GM21423 (cell line): ENCODE data around the gene FGF22.

Experiments
- ATAC-seq: cut with Tn5 transposase; IDR thresholded peaks from one replicate; pipeline ENCODE4 v1.9.1; 2021; ENCODE audit warnings: mild to moderate bottlenecking, moderate library complexity; ENCODE audit not compliant: unreplicated experiment

Gene FGF22

DNA sequence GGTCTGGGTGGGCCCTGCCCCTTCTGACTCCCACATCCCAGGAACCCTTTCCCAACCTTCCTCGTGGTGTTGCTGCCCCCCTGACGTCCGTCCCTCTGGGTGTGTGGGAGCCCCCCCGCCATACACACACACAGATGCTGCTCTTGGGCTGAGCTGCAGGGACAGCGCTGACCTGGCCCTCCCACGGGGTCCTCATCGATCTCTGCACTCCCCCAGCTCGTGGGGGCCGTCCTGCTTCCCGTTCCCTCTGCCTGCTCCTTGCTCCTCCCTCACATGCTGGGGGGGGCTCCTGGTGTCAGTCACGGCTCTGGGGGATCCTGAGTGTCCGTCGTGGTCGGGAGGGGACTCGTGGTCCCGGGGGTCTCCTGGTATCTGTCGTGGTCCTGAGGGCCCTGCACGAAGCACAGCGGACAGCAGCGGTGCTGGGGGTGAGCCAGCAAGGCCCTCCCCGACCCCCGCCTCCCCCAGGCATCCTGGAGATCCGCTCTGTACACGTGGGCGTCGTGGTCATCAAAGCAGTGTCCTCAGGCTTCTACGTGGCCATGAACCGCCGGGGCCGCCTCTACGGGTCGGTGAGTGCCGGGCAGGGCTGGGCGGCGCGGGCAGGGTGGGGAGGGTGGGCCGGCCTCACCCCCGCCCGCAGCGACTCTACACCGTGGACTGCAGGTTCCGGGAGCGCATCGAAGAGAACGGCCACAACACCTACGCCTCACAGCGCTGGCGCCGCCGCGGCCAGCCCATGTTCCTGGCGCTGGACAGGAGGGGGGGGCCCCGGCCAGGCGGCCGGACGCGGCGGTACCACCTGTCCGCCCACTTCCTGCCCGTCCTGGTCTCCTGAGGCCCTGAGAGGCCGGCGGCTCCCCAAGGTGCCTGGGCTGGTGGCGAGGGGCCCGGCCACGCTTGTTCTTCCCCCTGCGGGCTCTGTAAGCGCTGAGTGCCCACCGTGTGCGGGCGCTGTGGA is 3.4 kb downstream of the FGF22 start:
- ATAC-seq = no peak

DNA sequence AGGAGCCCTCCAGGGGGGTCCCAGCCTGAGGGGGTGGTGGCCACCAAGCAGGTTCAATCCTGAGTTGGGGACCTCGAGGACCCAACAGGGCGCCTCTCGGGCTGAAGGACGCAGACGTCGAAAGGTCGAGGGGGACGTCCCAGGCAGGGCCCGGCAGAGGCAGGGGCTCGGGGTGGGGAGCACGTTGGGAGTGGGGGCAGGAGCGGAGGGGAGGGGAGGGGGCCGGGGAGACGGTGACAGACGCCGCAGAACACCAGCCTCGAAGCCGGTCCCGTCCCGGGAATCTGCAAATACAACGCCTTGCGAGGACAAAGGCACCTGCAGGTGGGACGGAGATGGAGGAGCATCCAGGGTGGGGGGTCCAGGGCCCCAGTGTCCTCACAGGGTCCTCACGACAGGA is 4.1 kb downstream of the FGF22 start:
- no peak for ATAC-seq

- no peak for ATAC-seq
Measured at GRCh38 chr19:644363-644762, 4.7 kb downstream of the FGF22 start.

- ATAC-seq = no peak
Measured at GRCh38 chr19:644789-645188, 5.1 kb downstream of the FGF22 start.

GRCh38 chr19:645912-646778 is 6.5 kb downstream of the FGF22 start:
- ATAC-seq = no peak

- no peak for ATAC-seq
Measured at GRCh38 chr19:646779-647565, 7.3 kb downstream of the FGF22 start.

GRCh38 chr19:647566-648284 is 8.0 kb downstream of the FGF22 start:
- ATAC-seq = no peak

GRCh38 chr19:648305-648704 is 8.6 kb downstream of the FGF22 start:
- no peak for ATAC-seq

- no peak for ATAC-seq
Measured at GRCh38 chr19:648904-649801, 9.5 kb downstream of the FGF22 start.

- ATAC-seq = no peak
Measured at GRCh38 chr19:650121-650520, 10.4 kb downstream of the FGF22 start.

DNA sequence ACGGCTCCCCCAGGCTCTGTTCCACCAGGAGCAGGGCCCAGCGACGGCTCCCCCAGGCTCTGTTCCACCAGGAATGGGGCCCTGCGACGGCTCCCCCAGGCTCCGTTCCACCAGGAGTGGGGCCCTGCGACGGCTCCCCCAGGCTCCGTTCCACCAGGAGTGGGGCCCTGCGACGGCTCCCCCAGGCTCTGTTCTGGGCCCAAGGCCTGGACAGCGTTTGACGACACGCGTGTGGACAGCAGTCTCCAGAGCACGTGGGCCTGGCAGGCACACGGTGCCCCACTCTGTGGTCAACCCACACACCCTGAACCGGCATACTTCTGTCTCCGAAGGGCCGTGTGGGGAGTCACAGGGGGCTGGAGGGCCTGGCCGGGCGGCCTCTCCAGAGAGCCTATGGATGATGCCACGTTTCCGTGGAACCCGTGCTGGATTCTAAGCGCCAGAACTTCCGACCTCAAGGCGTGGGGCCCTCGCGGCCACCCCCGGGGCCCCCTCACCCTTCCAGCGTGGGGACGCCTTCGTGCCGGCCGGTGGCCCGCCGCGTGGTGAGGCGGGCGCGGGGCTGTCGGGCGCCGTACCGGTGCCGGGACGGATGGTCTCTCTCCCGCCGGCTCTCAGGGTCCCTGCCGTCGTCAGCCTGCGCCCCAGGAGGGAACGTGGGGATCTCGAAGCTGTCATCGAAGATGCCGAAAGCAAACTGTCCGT is 11.6 kb downstream of the FGF22 start:
- no peak for ATAC-seq

- no peak for ATAC-seq
Measured at GRCh38 chr19:651991-652390, 12.3 kb downstream of the FGF22 start.

DNA sequence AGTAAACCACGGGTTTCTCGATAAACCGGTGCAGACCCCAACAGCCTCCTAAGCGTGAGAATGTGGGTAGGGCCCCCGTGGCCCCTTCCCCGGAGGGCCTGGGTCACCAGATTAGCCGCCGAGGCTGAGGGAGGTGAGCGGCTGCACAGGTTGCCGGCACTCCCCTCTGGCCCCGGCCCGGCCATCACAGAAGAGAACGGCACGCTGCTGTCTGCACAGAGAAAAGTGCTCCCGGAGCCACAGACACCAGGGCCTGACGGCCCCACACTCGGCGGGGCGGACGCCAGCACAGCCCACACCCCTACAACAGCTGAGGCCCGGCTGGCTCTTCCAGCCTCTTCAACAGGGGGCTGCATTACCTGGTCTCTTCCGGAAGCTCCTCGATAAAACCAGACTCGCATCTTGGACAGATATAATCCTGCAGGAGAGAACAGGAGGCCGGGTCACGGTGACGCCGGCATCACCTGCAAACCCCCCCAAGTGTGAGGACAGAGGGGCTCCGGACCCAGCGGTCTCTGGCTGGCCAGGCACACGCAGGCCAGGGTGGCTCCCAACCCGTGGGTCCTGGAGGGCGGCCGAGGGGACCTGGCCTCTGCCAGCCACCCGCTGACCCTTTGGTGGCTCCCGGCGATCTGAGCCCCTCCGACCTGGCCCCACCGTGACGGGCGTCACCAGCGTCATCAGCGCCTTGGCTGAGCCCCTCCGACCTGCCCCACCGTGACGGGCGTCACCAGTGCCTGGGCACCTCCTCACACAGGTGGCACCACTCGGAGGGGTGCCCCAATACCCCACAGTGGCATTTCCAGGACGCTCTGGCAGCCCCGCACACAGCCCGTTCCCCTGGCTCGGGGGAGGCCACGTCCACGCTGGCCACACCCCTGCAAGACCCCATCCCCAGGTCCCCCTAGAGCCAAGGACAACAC is 13.0 kb downstream of the FGF22 start:
- ATAC-seq = no peak

DNA sequence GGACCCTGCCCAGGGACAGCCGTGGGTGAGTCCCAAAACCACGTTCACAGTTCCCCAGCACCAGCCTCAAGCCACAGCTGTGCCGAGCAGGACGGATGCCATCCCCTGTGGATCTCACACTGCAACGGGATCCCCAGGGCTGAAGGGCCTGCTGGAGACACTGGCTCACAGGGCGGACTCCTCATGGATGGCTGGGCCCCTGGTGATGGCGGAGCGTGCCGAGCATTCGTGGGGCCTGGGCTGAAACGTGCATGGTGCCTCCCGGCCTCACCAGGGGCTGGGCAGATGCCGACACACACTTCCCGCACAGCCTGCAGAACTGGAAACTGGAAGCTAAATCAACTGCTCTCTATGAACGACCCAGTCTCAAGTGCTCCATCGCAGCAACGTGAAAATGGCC is 13.7 kb downstream of the FGF22 start:
- ATAC-seq = no peak

DNA sequence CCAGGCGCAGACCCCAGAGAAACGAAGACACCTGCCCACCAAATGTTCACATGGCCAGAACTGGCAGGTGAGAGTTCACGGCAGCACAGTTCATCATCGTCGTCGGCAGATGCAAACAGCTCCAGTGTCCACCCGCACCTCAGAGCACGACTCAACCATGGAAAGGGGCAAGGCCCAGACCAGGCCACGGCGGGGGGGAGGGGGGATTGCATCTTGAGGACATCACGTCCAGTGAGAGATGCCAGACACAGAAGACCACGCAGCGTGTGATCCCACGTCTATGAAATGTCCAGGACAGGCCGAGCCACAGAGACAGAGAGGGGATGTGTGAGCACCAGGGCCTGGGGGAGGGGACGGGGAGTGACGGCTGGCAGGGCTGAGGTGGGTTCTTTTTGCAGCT is 16.0 kb downstream of the FGF22 start:
- ATAC-seq = no peak

DNA sequence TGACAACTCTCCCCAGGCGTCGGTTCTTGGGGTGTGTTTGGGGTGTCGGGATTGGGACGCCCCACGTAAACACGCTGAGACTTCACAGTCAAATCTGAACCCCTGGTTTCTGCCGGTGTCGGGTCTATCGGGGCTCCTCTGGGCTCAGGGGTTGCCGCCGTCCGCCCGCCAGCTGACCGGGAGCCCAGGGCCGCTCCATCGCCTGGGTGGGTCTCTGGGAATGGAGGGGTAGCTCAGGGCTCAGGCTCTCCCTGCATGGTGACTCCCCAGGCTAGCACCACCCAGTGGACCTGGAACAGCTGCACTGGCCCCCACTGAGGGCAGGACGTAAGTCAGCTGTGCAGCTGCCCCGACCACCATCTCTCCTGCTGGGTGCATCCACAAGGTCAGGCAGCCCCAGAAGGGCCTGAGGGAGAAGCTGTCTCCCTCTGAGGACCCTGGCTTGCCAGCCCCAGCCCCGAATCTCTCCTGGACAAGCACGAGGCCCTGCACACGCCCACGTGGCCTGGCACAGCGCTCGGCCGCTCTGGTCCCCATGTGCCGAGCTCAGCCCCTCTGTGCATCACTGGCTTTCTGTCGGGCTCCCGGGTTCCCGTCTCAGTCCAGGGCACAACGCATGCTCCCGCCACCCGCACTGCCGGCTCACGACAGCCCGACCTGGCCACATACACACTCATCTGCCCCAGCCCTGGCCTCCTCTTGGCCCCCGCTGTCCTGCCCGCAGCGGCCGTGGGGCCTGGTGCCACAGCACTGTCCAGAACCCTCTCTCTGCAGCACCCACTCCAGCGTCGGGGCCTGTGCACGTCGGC is 17.3 kb downstream of the FGF22 start:
- ATAC-seq = no peak

- no peak for ATAC-seq
Measured at GRCh38 chr19:657611-658010, 17.9 kb downstream of the FGF22 start.
